ENCODE results near the gene LDLR. TPM values are rescaled to one million over a fixed set of nuclear protein-coding genes. Genes with fewer than 3 reads are reported as not detected.

LDLR gene
- polyA plus RNA-seq, 1 experiment, result 49.6 TPM

GRCh38 chr19:11172576-11172975, 83.3 kb downstream of the LDLR start:
- TF ChIP-seq, protein P1, sequence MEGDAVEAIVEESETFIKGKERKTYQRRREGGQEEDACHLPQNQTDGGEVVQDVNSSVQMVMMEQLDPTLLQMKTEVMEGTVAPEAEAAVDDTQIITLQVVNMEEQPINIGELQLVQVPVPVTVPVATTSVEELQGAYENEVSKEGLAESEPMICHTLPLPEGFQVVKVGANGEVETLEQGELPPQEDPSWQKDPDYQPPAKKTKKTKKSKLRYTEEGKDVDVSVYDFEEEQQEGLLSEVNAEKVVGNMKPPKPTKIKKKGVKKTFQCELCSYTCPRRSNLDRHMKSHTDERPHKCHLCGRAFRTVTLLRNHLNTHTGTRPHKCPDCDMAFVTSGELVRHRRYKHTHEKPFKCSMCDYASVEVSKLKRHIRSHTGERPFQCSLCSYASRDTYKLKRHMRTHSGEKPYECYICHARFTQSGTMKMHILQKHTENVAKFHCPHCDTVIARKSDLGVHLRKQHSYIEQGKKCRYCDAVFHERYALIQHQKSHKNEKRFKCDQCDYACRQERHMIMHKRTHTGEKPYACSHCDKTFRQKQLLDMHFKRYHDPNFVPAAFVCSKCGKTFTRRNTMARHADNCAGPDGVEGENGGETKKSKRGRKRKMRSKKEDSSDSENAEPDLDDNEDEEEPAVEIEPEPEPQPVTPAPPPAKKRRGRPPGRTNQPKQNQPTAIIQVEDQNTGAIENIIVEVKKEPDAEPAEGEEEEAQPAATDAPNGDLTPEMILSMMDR (IDR thresholded peaks at IDR 0.05; ENCODE audit: low read depth, low read length), result no peak
- POLR2A ChIA-PET, result no interaction called here
- CTCF ChIA-PET, result interaction anchor here (1.1 kb wide), 1 partner anchor 16 kb away, joined by 3 read pairs; no protein-coding TSS in a partner anchor
- no peak overlapping the region for H3K4me3 ChIP-seq (ENCODE audit: low read depth, low read length)
- DNase-seq (ENCODE audit: low read depth, low spot score), result no peak
- no peak overlapping the region for H3K27ac ChIP-seq (ENCODE audit: low read depth, low read length)
- no peaks in the 10 kb centered on the region for H3K27me3 ChIP-seq (ENCODE audit: control insufficient read depth, insufficient read depth, low read length)
- H3K9me3 ChIP-seq (ENCODE audit: control insufficient read depth, insufficient read depth, low read length), result no peaks in the 10 kb centered on the region; the same call in 1 of the 2 replicates

DNA sequence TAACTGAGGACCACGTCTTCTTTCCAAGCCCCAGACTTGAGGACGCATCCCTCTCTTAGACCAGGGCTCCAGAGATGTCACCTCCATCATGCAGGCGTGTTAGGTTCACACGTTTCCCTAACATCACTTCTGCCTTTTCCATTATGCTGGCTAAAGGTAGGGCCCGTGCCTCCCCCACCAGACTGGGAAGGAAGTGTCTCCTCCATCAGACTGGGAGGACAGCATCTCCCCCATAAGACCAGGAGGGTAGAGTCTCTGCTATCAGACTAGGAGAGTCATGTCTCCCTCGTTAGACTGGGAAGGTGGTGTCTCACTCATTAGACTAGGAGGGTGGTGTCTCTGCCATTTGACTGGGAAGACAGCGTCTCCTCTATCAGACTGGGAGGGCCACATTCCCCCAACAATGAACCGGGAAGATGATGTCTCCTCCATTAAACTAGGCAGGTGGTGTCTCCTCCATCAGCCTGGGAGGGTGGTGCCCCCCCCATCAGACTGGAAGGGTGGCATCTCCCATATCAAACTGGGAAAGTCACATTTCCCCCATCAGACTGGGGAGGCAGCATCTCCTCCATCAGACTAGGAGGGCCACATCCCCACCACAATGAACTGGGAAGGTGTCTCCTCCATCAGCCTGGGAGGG, 84.4 kb downstream of the LDLR start:
- no peak for DNase-seq (ENCODE audit: low read depth, low spot score)
- TF ChIP-seq, protein P1 (IDR thresholded peaks at IDR 0.05; ENCODE audit: low read depth, low read length), result no peak
- Histone ChIP-seq H3K4me3 (ENCODE audit: low read depth, low read length) (no peak overlapping the region), H3K9me3 (ENCODE audit: control insufficient read depth, insufficient read depth, low read length) (no peaks in the 10 kb centered on the region; the same call in 1 of the 2 replicates), H3K27me3 (ENCODE audit: control insufficient read depth, insufficient read depth, low read length) (no peaks in the 10 kb centered on the region), H3K27ac (ENCODE audit: low read depth, low read length) (no peak overlapping the region)
- POLR2A ChIA-PET, result interaction anchor here (0.9 kb wide), 1 partner anchor 22 kb away, joined by 9 read pairs; no protein-coding TSS in a partner anchor
- CTCF ChIA-PET, result no interaction called here

DNA sequence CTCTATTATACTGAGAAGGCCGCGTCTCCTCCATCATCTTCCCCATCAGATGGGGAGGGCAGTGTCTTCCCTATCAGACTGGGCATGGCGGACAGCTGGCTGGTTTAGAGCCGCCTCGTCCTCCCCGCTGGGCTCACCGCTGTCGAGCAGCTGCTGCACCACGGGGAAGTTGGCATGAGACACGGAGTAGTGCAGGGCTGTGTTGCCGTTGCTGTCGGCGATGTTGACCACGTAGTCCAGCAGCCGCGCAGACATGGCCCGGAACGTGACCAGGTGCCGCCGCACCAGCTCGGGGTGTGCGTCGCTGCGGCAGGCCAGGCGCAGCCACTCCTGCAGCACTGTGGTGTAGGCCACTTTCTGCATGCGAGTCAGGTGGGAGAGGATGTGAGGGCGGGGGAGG, 85.1 kb downstream of the LDLR start:
- POLR2A ChIA-PET, result interaction anchor here (0.9 kb wide), 1 partner anchor 23 kb away, joined by 9 read pairs; no protein-coding TSS in a partner anchor
- no peak overlapping the region for H3K4me3 ChIP-seq (ENCODE audit: low read depth, low read length)
- no peak overlapping the region for H3K27ac ChIP-seq (ENCODE audit: low read depth, low read length)
- TF ChIP-seq, protein P1 (IDR thresholded peaks at IDR 0.05; ENCODE audit: low read depth, low read length), result no peak
- H3K9me3 ChIP-seq (ENCODE audit: control insufficient read depth, insufficient read depth, low read length), result no peaks in the 10 kb centered on the region; the same call in 1 of the 2 replicates
- H3K27me3 ChIP-seq (ENCODE audit: control insufficient read depth, insufficient read depth, low read length), result no peaks in the 10 kb centered on the region
- DNase-seq (ENCODE audit: low read depth, low spot score), result no peak
- CTCF ChIA-PET, result no interaction called here

DNA sequence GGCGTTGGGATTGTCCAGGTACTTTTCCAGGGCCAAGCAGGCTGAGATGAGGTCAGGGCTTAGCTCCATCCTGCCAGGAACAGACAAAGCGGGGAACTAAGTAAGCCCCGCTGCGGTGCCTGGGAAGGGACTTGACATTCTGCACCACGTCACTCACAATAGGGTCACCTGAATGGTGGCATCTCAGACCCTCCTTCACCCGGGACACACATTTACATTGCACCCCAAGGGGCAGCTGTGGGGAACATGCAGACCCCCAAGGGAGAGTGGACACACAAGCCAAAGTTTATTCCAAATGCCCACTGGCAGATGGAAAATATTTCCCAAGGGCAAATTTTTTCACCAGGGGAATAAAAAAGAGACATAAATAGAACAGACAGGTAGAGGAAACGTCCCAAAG, 86.7 kb downstream of the LDLR start:
- DNase-seq (ENCODE audit: low read depth, low spot score), result no peak
- Histone ChIP-seq H3K9me3 (ENCODE audit: control insufficient read depth, insufficient read depth, low read length) (no peaks in the 10 kb centered on the region; the same call in 1 of the 2 replicates), H3K27me3 (ENCODE audit: control insufficient read depth, insufficient read depth, low read length) (no peaks in the 10 kb centered on the region), H3K27ac (ENCODE audit: low read depth, low read length) (no peak overlapping the region), H3K4me3 (ENCODE audit: low read depth, low read length) (no peak overlapping the region)
- TF ChIP-seq, protein P1 (IDR thresholded peaks at IDR 0.05; ENCODE audit: low read depth, low read length), result no peak
- POLR2A ChIA-PET, result interaction anchor here (0.5 to 0.6 kb wide), 2 partner anchors 23 to 37 kb away, joined by 3 to 7 read pairs; no protein-coding TSS in a partner anchor
- CTCF ChIA-PET, result no interaction called here

GRCh38 chr19:11176466-11177193, 87.4 kb downstream of the LDLR start:
- H3K4me3 ChIP-seq (ENCODE audit: low read depth, low read length), result no peak overlapping the region
- POLR2A ChIA-PET, result interaction anchor here (0.6 kb wide), 2 partner anchors 22 to 23 kb away, joined by 3 to 7 read pairs; no protein-coding TSS in a partner anchor
- no peaks in the 10 kb centered on the region; the same call in 1 of the 2 replicates for H3K9me3 ChIP-seq (ENCODE audit: control insufficient read depth, insufficient read depth, low read length)
- CTCF ChIA-PET, result no interaction called here
- no peak overlapping the region for H3K27ac ChIP-seq (ENCODE audit: low read depth, low read length)
- no peaks in the 10 kb centered on the region for H3K27me3 ChIP-seq (ENCODE audit: control insufficient read depth, insufficient read depth, low read length)
- no peak for DNase-seq (ENCODE audit: low read depth, low spot score)
- TF ChIP-seq, protein P1 (IDR thresholded peaks at IDR 0.05; ENCODE audit: low read depth, low read length), result no peak
